ENCODE measurements around the gene R3HCC1L. TPM values are rescaled to one million over a fixed set of nuclear protein-coding genes. Genes with fewer than 3 reads are reported as not detected.
"Not testable (repeated sequence)": the region's sequence is repeated elsewhere in the genome, so short reads cannot be mapped to it uniquely, and the experiment has no call there.

R3HCC1L gene
- total RNA-seq, 1 experiment from 2014 or later, result 16.2 TPM

GRCh38 chr10:98149858-98150257 lies 15.4 kb downstream of the R3HCC1L start:
- no peak overlapping the region for H3K27ac ChIP-seq (ENCODE audit: low read depth, low read length, poor library complexity, severe bottlenecking)
- peaks cover 21% of the 10 kb centered on the region for H3K9me3 ChIP-seq (ENCODE audit: low read depth, low read length, poor library complexity, severe bottlenecking)
- intact Hi-C loops (cut with micrococcal nuclease; ENCODE audit: unreplicated experiment), result no loop called here
- POLR2A ChIA-PET (ENCODE audit: low non-redundant PET), result no interaction called here
- no peak for TF ChIP-seq EZH2 (IDR thresholded peaks at IDR 0.05; ENCODE audit: borderline replicate concordance, low read depth, low read length, poor library complexity, severe bottlenecking)
- TF ChIP-seq, protein P1, sequence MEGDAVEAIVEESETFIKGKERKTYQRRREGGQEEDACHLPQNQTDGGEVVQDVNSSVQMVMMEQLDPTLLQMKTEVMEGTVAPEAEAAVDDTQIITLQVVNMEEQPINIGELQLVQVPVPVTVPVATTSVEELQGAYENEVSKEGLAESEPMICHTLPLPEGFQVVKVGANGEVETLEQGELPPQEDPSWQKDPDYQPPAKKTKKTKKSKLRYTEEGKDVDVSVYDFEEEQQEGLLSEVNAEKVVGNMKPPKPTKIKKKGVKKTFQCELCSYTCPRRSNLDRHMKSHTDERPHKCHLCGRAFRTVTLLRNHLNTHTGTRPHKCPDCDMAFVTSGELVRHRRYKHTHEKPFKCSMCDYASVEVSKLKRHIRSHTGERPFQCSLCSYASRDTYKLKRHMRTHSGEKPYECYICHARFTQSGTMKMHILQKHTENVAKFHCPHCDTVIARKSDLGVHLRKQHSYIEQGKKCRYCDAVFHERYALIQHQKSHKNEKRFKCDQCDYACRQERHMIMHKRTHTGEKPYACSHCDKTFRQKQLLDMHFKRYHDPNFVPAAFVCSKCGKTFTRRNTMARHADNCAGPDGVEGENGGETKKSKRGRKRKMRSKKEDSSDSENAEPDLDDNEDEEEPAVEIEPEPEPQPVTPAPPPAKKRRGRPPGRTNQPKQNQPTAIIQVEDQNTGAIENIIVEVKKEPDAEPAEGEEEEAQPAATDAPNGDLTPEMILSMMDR (conservative IDR thresholded peaks at IDR 0.05; ENCODE audit: low read depth, low read length), result no peak
- H3K4me1 ChIP-seq (ENCODE audit: insufficient read depth, low read length, poor library complexity, severe bottlenecking), result no peaks in the 10 kb centered on the region
- no peak for DNase-seq (ENCODE audit: low spot score)
- CTCF ChIA-PET, result no interaction called here
- no peak overlapping the region for H3K4me3 ChIP-seq (ENCODE audit: low read depth, low read length, poor library complexity, severe bottlenecking)
- H3K36me3 ChIP-seq (ENCODE audit: insufficient read depth, low read length, poor library complexity, severe bottlenecking), result no peaks in the 10 kb centered on the region
- no peaks in the 10 kb centered on the region for H3K27me3 ChIP-seq (replicated peaks; ENCODE audit: insufficient read depth, low read depth, low read length, poor library complexity)
- BruUV-seq (replicated peaks), result no TSS peak

GRCh38 chr10:98150544-98150943 lies 16.1 kb downstream of the R3HCC1L start:
- no peak for DNase-seq (ENCODE audit: low spot score)
- intact Hi-C loops (cut with micrococcal nuclease; ENCODE audit: unreplicated experiment), result no loop called here
- no peak overlapping the region for H3K4me3 ChIP-seq (ENCODE audit: low read depth, low read length, poor library complexity, severe bottlenecking)
- H3K4me1 ChIP-seq (ENCODE audit: insufficient read depth, low read length, poor library complexity, severe bottlenecking), result no peaks in the 10 kb centered on the region
- no peaks in the 10 kb centered on the region for H3K36me3 ChIP-seq (ENCODE audit: insufficient read depth, low read length, poor library complexity, severe bottlenecking)
- ChIA-PET CTCF (interaction anchor here (1.5 kb wide), 1 partner anchor 20 kb away, joined by 3 read pairs; no protein-coding TSS in a partner anchor), POLR2A (ENCODE audit: low non-redundant PET) (no interaction called here)
- H3K9me3 ChIP-seq (ENCODE audit: low read depth, low read length, poor library complexity, severe bottlenecking), result peaks cover 21% of the 10 kb centered on the region
- no peak overlapping the region for H3K27ac ChIP-seq (ENCODE audit: low read depth, low read length, poor library complexity, severe bottlenecking)
- no peaks in the 10 kb centered on the region for H3K27me3 ChIP-seq (replicated peaks; ENCODE audit: insufficient read depth, low read depth, low read length, poor library complexity)
- TF ChIP-seq, protein P1 (conservative IDR thresholded peaks at IDR 0.05; ENCODE audit: low read depth, low read length), result no peak
- TF ChIP-seq EZH2 (IDR thresholded peaks at IDR 0.05; ENCODE audit: borderline replicate concordance, low read depth, low read length, poor library complexity, severe bottlenecking), result no peak
- BruUV-seq (replicated peaks), result no TSS peak

- POLR2A ChIA-PET (ENCODE audit: low non-redundant PET); H3K4me1 ChIP-seq (ENCODE audit: insufficient read depth, low read length, poor library complexity, severe bottlenecking); H3K4me3 ChIP-seq (ENCODE audit: low read depth, low read length, poor library complexity, severe bottlenecking); H3K27me3 ChIP-seq (replicated peaks; ENCODE audit: insufficient read depth, low read depth, low read length, poor library complexity); DNase-seq (ENCODE audit: low spot score); intact Hi-C loops (cut with micrococcal nuclease; ENCODE audit: unreplicated experiment); H3K27ac ChIP-seq (ENCODE audit: low read depth, low read length, poor library complexity, severe bottlenecking); BruUV-seq (replicated peaks); H3K36me3 ChIP-seq (ENCODE audit: insufficient read depth, low read length, poor library complexity, severe bottlenecking); CTCF ChIA-PET: not testable (repeated sequence)
- peaks cover 16% of the 10 kb centered on the region for H3K9me3 ChIP-seq (ENCODE audit: low read depth, low read length, poor library complexity, severe bottlenecking)
Measured at GRCh38 chr10:98152778-98153177, 18.3 kb downstream of the R3HCC1L start.

- H3K4me3 ChIP-seq (ENCODE audit: low read depth, low read length, poor library complexity, severe bottlenecking); H3K27ac ChIP-seq (ENCODE audit: low read depth, low read length, poor library complexity, severe bottlenecking); POLR2A ChIA-PET (ENCODE audit: low non-redundant PET); BruUV-seq (replicated peaks); H3K36me3 ChIP-seq (ENCODE audit: insufficient read depth, low read length, poor library complexity, severe bottlenecking); H3K27me3 ChIP-seq (replicated peaks; ENCODE audit: insufficient read depth, low read depth, low read length, poor library complexity); CTCF ChIA-PET; H3K4me1 ChIP-seq (ENCODE audit: insufficient read depth, low read length, poor library complexity, severe bottlenecking); intact Hi-C loops (cut with micrococcal nuclease; ENCODE audit: unreplicated experiment): not testable (repeated sequence)
- peaks cover 11% of the 10 kb centered on the region for H3K9me3 ChIP-seq (ENCODE audit: low read depth, low read length, poor library complexity, severe bottlenecking)
- peak; percentile 19 for DNase-seq (ENCODE audit: low spot score)
Measured at GRCh38 chr10:98153213-98153958, 18.9 kb downstream of the R3HCC1L start.

Data from A673 (cell line).